ENCODE measurements around the gene MYO16. TPM values are rescaled to one million over a fixed set of nuclear protein-coding genes. Genes with fewer than 3 reads are reported as not detected.

The MYO16 gene
- total and polyA plus RNA-seq, 7 donors, result under 0.01 to 0.33 (median 0.28) TPM; not detected in 2

DNA sequence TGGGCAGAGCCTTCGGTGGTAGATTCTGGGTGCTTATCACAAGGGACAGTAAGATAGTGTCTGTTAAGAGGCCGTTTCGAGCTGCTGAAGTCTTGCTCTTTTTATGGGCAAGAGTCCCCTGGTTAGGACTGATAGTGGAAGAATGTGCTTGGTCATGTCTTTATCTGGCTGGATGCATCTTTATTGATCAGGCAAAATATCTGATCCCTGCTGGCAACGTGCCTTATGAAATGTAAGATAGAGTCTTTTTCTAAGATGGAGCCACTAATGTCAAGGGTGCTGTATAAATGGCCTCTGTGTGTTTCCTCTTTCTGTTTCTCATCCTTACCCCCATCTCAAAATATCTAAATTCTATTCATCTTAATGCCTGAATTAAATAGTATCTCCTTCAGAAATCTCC, 53.3 kb downstream of the MYO16 start:
- intact Hi-C loops (cut with DNase I), result no loop called here
- H3K36me3 ChIP-seq, result no peaks in the 10 kb centered on the region
- no peak for DNase-seq
- no peak overlapping the region for H3K4me3 ChIP-seq
- TF ChIP-seq POLR2AphosphoS5 (IDR thresholded peaks at IDR 0.05) (no peak), EP300 (IDR thresholded peaks at IDR 0.05) (no peak), POLR2A (IDR thresholded peaks at IDR 0.05) (no peak)
- TF ChIP-seq, protein P1, sequence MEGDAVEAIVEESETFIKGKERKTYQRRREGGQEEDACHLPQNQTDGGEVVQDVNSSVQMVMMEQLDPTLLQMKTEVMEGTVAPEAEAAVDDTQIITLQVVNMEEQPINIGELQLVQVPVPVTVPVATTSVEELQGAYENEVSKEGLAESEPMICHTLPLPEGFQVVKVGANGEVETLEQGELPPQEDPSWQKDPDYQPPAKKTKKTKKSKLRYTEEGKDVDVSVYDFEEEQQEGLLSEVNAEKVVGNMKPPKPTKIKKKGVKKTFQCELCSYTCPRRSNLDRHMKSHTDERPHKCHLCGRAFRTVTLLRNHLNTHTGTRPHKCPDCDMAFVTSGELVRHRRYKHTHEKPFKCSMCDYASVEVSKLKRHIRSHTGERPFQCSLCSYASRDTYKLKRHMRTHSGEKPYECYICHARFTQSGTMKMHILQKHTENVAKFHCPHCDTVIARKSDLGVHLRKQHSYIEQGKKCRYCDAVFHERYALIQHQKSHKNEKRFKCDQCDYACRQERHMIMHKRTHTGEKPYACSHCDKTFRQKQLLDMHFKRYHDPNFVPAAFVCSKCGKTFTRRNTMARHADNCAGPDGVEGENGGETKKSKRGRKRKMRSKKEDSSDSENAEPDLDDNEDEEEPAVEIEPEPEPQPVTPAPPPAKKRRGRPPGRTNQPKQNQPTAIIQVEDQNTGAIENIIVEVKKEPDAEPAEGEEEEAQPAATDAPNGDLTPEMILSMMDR (IDR thresholded peaks at IDR 0.05), result no peak
- no peaks in the 10 kb centered on the region for H3K9me3 ChIP-seq
- WGBS, 2 donors, result 75 to 86% methylated on average over 4 of the region's 4 CpGs
- no peaks in the 10 kb centered on the region for H3K4me1 ChIP-seq
- no peak overlapping the region for H3K27ac ChIP-seq
- no peaks in the 10 kb centered on the region for H3K27me3 ChIP-seq

DNA sequence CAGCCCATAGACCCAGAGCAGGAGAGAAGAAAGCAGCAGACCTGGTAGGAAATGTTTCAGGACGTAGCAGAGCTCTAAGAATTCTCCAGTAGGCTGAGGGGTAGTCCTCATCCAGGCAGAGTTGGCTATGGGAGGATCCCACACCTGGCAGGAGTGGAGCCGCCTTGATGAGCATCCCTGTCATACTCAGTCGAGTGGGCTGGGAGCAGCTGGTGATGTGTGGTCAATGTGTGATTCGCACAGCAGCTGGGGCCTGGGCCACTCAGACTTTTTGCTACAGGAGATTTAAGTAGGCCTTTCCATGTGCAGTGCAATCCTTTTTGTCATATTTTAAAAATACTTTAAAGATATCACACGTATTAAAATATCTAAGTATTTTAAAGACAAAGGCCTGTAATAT, 56.6 kb downstream of the MYO16 start:
- intact Hi-C loops (cut with DNase I), result no loop called here
- no peaks in the 10 kb centered on the region for H3K4me1 ChIP-seq
- TF ChIP-seq, protein P1 (IDR thresholded peaks at IDR 0.05), result no peak
- TF ChIP-seq POLR2AphosphoS5 (IDR thresholded peaks at IDR 0.05) (no peak), EP300 (IDR thresholded peaks at IDR 0.05) (no peak), POLR2A (IDR thresholded peaks at IDR 0.05) (no peak)
- no peaks in the 10 kb centered on the region for H3K27me3 ChIP-seq
- H3K9me3 ChIP-seq, result no peaks in the 10 kb centered on the region
- no peaks in the 10 kb centered on the region for H3K36me3 ChIP-seq
- whole genome bisulfite sequencing, 2 donors, result 84% methylated on average over 5 of the region's 5 CpGs
- no peak for DNase-seq
- H3K27ac ChIP-seq, result no peak overlapping the region
- no peak overlapping the region for H3K4me3 ChIP-seq

DNA sequence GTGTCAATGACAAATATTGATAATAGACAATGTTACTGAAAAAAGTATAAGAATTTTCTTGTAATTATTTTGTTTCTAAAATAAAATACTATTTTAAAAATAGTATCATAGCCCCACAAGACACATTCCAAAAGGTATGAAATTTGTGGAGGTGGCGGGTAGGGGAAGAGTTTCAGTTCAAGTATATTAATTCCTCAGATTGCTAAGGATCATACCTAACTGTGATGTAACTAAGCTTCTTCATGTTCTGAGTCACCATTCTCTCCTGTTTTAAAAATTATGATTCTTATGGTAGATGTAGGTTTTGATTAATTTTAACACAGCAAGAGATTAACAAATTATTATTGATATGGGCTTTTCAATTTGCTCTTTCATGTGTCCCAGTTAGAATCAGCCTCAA, 61.3 kb downstream of the MYO16 start:
- H3K27me3 ChIP-seq, result no peaks in the 10 kb centered on the region
- WGBS, 2 donors, result 88 to 94% methylated on average over 1 of the region's 1 CpG
- H3K36me3 ChIP-seq, result no peaks in the 10 kb centered on the region
- no peak overlapping the region for H3K4me3 ChIP-seq
- no peak for DNase-seq
- TF ChIP-seq, protein P1 (IDR thresholded peaks at IDR 0.05), result no peak
- TF ChIP-seq POLR2AphosphoS5 (IDR thresholded peaks at IDR 0.05) (no peak), EP300 (IDR thresholded peaks at IDR 0.05) (no peak)
- no peaks in the 10 kb centered on the region for H3K4me1 ChIP-seq
- intact Hi-C loops (cut with DNase I), result no loop called here
- no peak overlapping the region for H3K27ac ChIP-seq
- no peaks in the 10 kb centered on the region for H3K9me3 ChIP-seq

DNA sequence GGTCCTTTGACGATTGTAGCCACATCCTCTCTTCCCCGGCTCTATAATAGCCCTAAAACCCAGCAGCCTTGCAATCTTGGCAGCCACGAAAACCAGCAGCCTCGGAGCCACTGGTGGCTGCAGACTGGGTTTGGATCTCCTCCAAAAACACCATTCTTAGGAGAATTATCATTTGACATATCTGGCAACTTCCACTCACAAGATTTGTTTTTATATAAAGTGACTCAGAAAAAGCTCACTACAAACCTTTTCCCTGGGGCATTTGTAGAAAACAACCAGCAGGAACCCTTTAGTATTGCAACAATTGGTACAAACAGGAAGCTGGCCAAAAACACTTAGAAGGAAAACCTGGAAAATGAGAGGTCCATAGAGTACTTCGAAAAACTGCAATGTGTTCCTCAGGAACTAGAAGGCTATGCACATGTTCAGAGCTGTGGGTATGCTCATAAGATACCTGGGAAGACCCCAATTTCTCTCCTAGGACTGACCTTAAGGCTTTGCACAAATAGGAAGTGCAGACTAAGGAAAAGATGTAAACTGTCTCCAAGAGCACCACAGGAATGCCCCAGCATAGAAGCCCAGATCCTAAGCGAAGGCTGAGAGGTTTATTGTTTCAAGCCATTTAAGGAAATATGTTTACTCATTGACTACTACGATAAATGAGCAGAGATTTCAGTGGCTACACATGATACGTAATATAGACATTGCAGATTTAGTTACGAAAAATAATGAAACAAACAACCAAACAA, 71.2 kb downstream of the MYO16 start:
- no peak for TF ChIP-seq POLR2AphosphoS5 (IDR thresholded peaks at IDR 0.05)
- TF ChIP-seq, protein P1 (IDR thresholded peaks at IDR 0.05), result no peak
- TF ChIP-seq POLR2A (IDR thresholded peaks at IDR 0.05), result no peak
- no peak for TF ChIP-seq EP300 (IDR thresholded peaks at IDR 0.05)
- 42 to 44% methylated on average over 9 of the region's 9 CpGs for WGBS, 2 donors
- Histone ChIP-seq H3K27me3 (no peaks in the 10 kb centered on the region), H3K36me3 (no peaks in the 10 kb centered on the region), H3K4me1 (no peaks in the 10 kb centered on the region), H3K4me3 (no peak overlapping the region), H3K27ac (no peak overlapping the region), H3K9me3 (peaks cover 0 to 2% (median 0%) of the 10 kb centered on the region in 4 donors)
- DNase-seq, result no peak
- intact Hi-C loops (cut with DNase I), result no loop called here

DNA sequence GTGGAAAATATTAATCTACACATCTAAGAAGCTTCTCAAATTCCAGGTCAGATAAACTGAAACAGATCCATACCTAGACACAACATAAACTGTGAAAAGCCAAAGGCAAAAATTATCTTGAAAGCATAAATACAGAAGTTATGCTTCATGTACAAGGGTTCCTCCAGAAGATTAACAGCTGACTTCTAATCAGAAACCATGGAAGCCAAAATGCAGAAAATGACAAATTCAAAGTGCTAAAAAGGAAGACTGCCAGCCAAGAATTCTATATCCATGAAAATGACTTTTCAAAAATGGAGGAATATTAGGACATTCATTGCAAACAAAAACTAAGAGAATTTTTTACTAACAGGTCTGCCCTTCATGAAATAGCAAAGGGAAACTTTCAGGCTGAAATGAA, 72.8 kb downstream of the MYO16 start:
- H3K27ac ChIP-seq, result no peak overlapping the region
- TF ChIP-seq, protein P1 (IDR thresholded peaks at IDR 0.05), result no peak
- TF ChIP-seq POLR2A (IDR thresholded peaks at IDR 0.05) (no peak), POLR2AphosphoS5 (IDR thresholded peaks at IDR 0.05) (no peak), EP300 (IDR thresholded peaks at IDR 0.05) (no peak)
- no peaks in the 10 kb centered on the region for H3K36me3 ChIP-seq
- no peaks in the 10 kb centered on the region for H3K27me3 ChIP-seq
- no peak overlapping the region for H3K4me3 ChIP-seq
- H3K9me3 ChIP-seq, result peaks cover 0 to 2% (median 0%) of the 10 kb centered on the region in 4 donors
- H3K4me1 ChIP-seq, result no peaks in the 10 kb centered on the region
- intact Hi-C loops (cut with DNase I), result no loop called here
- DNase-seq, result no peak
